Endodermal cell (in vitro differentiated cells): ENCODE results near the gene DROSHA. TPM values are rescaled to one million over a fixed set of nuclear protein-coding genes. Genes with fewer than 3 reads are reported as not detected.

Experiments used
- DNase-seq: peaks from one replicate; pipeline ENCODE4 v3.0.0-alpha.2; 2017
- H3K27ac ChIP-seq: 2 replicates; pipeline ENCODE4 v1.5.1; 2013; ENCODE audit warnings: mild to moderate bottlenecking, low read depth, low read length, moderate library complexity
- H3K27me3 ChIP-seq: 2 replicates; pipeline ENCODE4 v1.6.1; 2013; ENCODE audit warnings: mild to moderate bottlenecking, low read length, moderate library complexity; ENCODE audit not compliant: insufficient read depth, control insufficient read depth, poor library complexity, severe bottlenecking
- H3K36me3 ChIP-seq: 2 replicates; pipeline ENCODE4 v1.7.0; 2013; ENCODE audit warnings: mild to moderate bottlenecking, low read length, moderate library complexity; ENCODE audit not compliant: control insufficient read depth, insufficient read depth
- H3K4me1 ChIP-seq: one replicate; pipeline ENCODE4 v1.7.0; 2013; ENCODE audit warnings: low read length; ENCODE audit not compliant: control insufficient read depth, insufficient read depth
- H3K4me3 ChIP-seq: 2 replicates; pipeline ENCODE4 v1.5.1; 2013; ENCODE audit warnings: mild to moderate bottlenecking, low read length, moderate library complexity
- H3K9ac ChIP-seq: 2 replicates; pipeline ENCODE4 v1.6.1; 2013; ENCODE audit warnings: mild to moderate bottlenecking, low read length, moderate library complexity; ENCODE audit not compliant: poor library complexity, severe bottlenecking; ENCODE audit errors: extremely low read depth
- H3K9me3 ChIP-seq: 2 replicates; pipeline ENCODE4 v1.6.1; 2013; ENCODE audit warnings: mild to moderate bottlenecking, low read length, moderate library complexity; ENCODE audit not compliant: control insufficient read depth
- H3K27ac Mint-ChIP-seq: 2 replicates; pipeline ENCODE4 v1.8.0; 2020; ENCODE audit warnings: mixed read lengths
- H3K27me3 Mint-ChIP-seq: 2 replicates; pipeline ENCODE4 v1.8.0; 2021; ENCODE audit warnings: mild to moderate bottlenecking, mixed read lengths; ENCODE audit not compliant: insufficient read depth
- H3K36me3 Mint-ChIP-seq: 2 replicates; pipeline ENCODE4 v1.8.0; 2020; ENCODE audit warnings: low read depth, mixed read lengths
- H3K4me1 Mint-ChIP-seq: 2 replicates; pipeline ENCODE4 v1.8.0; 2020; ENCODE audit warnings: mixed read lengths
- H3K4me3 Mint-ChIP-seq: 2 replicates; pipeline ENCODE4 v1.8.0; 2020; ENCODE audit warnings: mild to moderate bottlenecking, moderate library complexity, mixed read lengths
- H3K9me3 Mint-ChIP-seq: 2 replicates; pipeline ENCODE4 v1.8.0; 2020; ENCODE audit warnings: mild to moderate bottlenecking, mixed read lengths
- WGBS, 2 experiments: methylation state at CpG; one replicate each; pipeline versions ENCODE4 v1.1.5 to v1.1.7; 2013; ENCODE audit warnings: missing lambda C conversion rate in 2 of 2, mixed read lengths in 1 of 2; ENCODE audit not compliant: insufficient coverage in 1 of 2, insufficient read length in 1 of 2; 5-methylcytosine and 5-hydroxymethylcytosine counted together
- total RNA-seq, 2 donors: library from RNA; stranded (reverse); fragmentation: NEBNext Ultra II Directional in 1 of 2; extraction: Animal tissue kit (Norgen Biotek cat#: 25700) in 1 of 2; gene quantifications; 2 replicates in 1 of 2; 3 replicates in 1 of 2; pipeline ENCODE4 v1.2.1, GENCODE V29; 2021
- TF ChIP-seq, protein P1 (sequence below): fragments of 200-600 bp; sonication (generic); conservative IDR thresholded peaks from 2 replicates; pipeline ENCODE4 v1.5.0; 2021; ENCODE audit warnings: antibody characterized with exemption, mild to moderate bottlenecking

DROSHA gene
- total RNA-seq, 2 donors from 2014 or later: 116 to 132 TPM

DNA sequence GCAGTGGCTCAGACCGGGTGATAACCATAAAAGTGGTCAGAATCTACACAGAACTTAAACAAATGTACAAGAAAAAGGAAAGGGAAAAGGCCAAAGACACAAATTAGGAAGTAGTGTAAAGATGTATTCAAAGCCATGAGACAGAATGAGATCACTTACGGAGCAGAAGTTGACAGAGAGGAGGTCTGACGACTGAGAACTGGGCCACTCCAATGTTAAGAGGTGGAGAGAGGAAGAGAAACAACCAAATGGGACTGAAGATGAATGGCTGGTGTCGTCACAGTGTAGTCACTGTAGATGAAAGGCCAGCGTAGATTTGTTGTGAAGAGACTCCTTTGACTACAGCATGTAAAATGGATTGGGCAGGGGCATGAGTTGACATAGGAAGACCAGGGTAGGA, 114.4 kb downstream of the DROSHA start:
- no peak overlapping the region for H3K4me3 Mint-ChIP-seq
- H3K9me3 ChIP-seq: peaks cover 12% of the 10 kb centered on the region
- no peaks in the 10 kb centered on the region for H3K27me3 ChIP-seq
- WGBS, 2 experiments: 93 to 98% methylated on average over 5 of the region's 5 CpGs
- H3K36me3 ChIP-seq: peaks cover 59% of the 10 kb centered on the region
- no peak overlapping the region for H3K27ac ChIP-seq
- no peak for DNase-seq
- TF ChIP-seq, protein P1, sequence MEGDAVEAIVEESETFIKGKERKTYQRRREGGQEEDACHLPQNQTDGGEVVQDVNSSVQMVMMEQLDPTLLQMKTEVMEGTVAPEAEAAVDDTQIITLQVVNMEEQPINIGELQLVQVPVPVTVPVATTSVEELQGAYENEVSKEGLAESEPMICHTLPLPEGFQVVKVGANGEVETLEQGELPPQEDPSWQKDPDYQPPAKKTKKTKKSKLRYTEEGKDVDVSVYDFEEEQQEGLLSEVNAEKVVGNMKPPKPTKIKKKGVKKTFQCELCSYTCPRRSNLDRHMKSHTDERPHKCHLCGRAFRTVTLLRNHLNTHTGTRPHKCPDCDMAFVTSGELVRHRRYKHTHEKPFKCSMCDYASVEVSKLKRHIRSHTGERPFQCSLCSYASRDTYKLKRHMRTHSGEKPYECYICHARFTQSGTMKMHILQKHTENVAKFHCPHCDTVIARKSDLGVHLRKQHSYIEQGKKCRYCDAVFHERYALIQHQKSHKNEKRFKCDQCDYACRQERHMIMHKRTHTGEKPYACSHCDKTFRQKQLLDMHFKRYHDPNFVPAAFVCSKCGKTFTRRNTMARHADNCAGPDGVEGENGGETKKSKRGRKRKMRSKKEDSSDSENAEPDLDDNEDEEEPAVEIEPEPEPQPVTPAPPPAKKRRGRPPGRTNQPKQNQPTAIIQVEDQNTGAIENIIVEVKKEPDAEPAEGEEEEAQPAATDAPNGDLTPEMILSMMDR: no peak
- peaks cover 28% of the 10 kb centered on the region for H3K36me3 Mint-ChIP-seq
- H3K9me3 Mint-ChIP-seq: no peaks in the 10 kb centered on the region
- peaks cover 6% of the 10 kb centered on the region for H3K4me1 Mint-ChIP-seq
- no peak overlapping the region for H3K9ac ChIP-seq
- no peaks in the 10 kb centered on the region for H3K4me1 ChIP-seq
- no peak overlapping the region for H3K27ac Mint-ChIP-seq
- no peaks in the 10 kb centered on the region for H3K27me3 Mint-ChIP-seq
- H3K4me3 ChIP-seq: no peak overlapping the region

DNA sequence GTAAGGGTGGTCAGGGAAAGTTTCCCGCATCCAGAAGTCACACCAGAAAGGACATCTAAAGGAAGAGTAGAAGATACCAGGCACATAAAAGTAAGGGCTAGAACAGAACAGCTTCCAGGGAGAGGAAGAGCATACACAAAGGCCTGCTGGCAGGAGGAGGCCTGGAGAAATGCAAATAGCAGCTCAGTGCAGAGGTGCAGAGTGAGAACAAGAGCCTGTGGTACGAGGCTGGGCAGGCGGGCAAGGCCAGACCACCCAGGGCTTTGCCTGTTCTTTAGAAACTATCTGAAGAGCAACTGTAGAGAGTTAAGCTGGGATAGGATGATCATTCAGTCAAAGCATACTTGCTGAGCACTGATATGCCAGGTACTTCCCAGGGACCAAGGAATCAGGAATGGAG, 115.3 kb downstream of the DROSHA start:
- TF ChIP-seq, protein P1: no peak
- no peak overlapping the region for H3K4me3 Mint-ChIP-seq
- WGBS, 2 experiments: 89 to 100% methylated on average over 1 to 3 of the region's 3 CpGs
- peaks cover 25% of the 10 kb centered on the region for H3K36me3 Mint-ChIP-seq
- H3K27ac ChIP-seq: no peak overlapping the region
- H3K4me3 ChIP-seq: no peak overlapping the region
- no peaks in the 10 kb centered on the region for H3K9me3 Mint-ChIP-seq
- DNase-seq: no peak
- peaks cover 4% of the 10 kb centered on the region for H3K4me1 Mint-ChIP-seq
- H3K9me3 ChIP-seq: peaks cover 12% of the 10 kb centered on the region
- no peaks in the 10 kb centered on the region for H3K27me3 Mint-ChIP-seq
- no peaks in the 10 kb centered on the region for H3K27me3 ChIP-seq
- peaks cover 61% of the 10 kb centered on the region for H3K36me3 ChIP-seq
- H3K9ac ChIP-seq: no peak overlapping the region
- no peak overlapping the region for H3K27ac Mint-ChIP-seq
- no peaks in the 10 kb centered on the region for H3K4me1 ChIP-seq

- TF ChIP-seq, protein P1: no peak
- Histone ChIP-seq H3K36me3 (peaks cover 57% of the 10 kb centered on the region), H3K9me3 (peaks cover 12% of the 10 kb centered on the region), H3K4me3 (no peak overlapping the region), H3K9ac (no peak overlapping the region), H3K4me1 (no peaks in the 10 kb centered on the region), H3K27me3 (no peaks in the 10 kb centered on the region), H3K27ac (no peak overlapping the region)
- no peak overlapping the region for H3K4me3 Mint-ChIP-seq
- no peak overlapping the region for H3K27ac Mint-ChIP-seq
- no peak for DNase-seq
- 87 to 90% methylated on average over 2 of the region's 2 CpGs for WGBS, 2 experiments
- H3K9me3 Mint-ChIP-seq: no peaks in the 10 kb centered on the region
- no peaks in the 10 kb centered on the region for H3K27me3 Mint-ChIP-seq
- H3K4me1 Mint-ChIP-seq: peaks cover 4% of the 10 kb centered on the region
- H3K36me3 Mint-ChIP-seq: peaks cover 19% of the 10 kb centered on the region
Observed at GRCh38 chr5:31415960-31416359, 115.9 kb downstream of the DROSHA start.
